ENCODE measurements around the gene CYP2F1.
"Not testable (repeated sequence)": the region's sequence is repeated elsewhere in the genome, so short reads cannot be mapped to it uniquely, and the experiment has no call there.

CYP2F1 gene

GRCh38 chr19:41127362-41127761 lies 13.1 kb downstream of the CYP2F1 start:
- not testable (repeated sequence) for FAIRE-seq

DNA sequence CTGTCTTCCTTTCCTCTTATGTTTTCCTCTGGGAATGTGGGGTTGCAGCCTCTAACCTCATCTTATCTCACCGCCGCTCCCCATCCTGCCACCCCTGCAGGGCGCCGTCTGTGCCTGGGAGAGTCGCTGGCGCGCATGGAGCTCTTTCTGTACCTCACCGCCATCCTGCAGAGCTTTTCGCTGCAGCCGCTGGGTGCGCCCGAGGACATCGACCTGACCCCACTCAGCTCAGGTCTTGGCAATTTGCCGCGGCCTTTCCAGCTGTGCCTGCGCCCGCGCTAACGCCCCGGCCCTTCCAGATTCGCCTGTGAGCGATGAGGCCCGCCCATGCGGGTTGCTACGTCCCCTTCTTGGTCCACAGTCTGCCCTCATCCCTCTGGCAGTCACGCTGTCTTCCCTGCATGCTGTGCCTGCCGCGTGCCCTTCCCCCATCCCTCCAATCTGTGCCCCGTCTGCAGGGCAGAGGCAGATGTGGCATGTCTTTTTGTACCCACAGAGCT lies 13.6 kb downstream of the CYP2F1 start:
- not testable (repeated sequence) for FAIRE-seq

DNA sequence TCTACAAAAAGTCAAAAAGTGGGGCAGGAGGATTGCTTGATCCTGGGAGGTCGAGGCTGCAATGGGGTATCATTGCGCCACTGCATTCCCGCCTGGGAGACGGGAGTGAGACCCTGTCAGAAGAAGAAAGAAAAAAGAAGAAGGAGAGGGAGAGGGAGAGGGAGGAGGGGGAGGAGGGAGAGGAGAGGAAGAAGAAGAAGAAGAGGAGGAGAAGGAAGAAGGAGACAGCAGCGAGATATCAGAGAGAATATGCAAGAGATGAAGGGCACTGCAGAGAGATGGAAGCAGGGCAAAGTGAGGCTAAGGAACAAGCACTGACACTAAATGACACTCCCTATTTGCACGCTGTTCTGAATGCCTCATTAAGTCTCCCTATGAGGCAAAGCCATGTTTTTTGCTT lies 14.5 kb downstream of the CYP2F1 start:
- no peak for FAIRE-seq

GRCh38 chr19:41131186-41131585 lies 17.0 kb downstream of the CYP2F1 start:
- no peak for FAIRE-seq

GRCh38 chr19:41133260-41133659 lies 19.0 kb downstream of the CYP2F1 start:
- no peak for FAIRE-seq

- FAIRE-seq, result no peak
Observed at GRCh38 chr19:41134616-41135015, 20.4 kb downstream of the CYP2F1 start.

DNA sequence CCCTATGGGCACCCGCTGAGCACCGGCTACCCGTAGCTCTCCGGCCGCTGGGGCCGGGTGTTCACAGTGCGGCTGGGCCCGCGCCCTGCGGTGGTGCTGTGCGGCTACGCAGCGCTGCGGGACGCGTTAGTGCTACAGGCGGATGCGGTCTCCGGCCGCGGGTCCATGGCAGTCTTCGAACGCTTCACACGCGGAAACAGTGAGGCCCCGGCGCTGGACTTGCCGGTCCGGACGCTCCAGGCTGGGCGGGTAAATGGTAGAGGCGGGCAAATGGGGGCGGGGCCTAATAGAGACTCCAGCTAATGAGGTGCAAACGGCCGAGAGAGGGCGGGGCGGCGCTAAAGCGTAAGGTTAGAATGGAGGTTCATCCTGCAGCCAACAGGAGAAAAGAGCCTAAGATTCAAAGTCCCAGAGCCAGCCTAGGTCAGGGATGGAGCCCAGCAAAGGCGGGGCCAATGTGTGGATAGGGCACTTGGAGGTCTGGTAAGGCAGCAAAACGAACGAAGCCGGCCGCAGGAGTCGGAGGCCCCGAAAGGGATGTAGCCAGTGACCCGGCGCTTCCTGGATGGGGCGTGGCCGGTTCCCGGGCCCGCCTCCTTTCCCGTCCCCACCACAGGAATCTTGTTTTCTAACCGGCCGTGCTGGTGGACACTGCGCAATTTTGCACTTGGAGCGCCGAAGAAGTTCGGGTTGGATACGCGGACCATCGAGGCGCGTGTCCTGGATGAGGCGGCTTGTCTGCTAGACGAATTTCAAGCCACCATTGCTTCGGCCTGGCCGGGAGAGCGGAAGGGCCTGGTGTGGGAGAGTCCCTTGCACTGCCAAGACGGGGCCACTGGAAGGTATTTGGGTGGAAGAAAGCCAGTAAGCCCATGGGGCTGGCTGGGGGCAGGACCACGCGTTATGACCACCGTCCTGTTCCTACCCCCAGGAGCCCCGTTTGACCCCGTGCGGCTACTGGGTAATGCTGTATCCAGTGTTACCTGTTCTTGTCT lies 21.5 kb downstream of the CYP2F1 start:
- not testable (repeated sequence) for FAIRE-seq

DNA sequence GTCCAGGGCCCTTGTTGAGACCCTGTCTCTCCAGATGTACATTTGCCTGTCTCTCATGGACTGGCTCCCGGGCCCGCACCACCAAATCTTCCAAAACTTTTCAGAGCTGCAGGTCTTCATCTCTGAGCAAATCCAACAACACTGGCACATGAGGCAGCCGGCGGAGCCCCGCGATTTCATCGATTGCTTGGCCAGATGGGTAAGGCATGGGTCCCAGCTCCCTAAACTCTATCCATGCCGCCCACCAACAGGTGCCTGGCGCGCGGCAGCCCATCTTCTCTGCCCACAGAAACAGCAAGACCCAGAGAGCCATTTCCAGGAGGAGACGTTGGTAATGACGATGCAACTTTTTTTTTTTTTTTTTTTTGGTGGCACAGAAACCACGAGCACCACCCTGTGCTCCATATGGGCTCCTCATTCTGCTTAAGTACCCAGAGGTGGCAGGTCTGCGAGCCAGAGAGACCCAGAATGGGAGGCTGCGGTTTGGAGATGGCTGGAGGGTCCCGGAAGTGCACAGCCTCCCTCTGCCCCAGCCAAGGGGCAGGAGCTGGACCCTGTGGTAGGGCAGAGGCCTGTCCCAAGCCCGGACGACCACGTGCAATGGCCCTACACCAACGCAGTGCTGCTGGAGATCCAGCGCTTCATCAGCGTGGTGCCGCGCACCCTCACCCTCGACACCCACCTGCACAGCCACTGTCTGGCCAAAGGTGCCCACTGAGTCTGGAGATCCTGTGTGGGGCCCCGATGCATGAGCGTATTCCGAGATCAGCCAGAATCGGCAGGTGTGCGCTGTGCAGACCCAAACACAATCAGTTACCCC lies 22.6 kb downstream of the CYP2F1 start:
- FAIRE-seq, result no peak

- no peak for FAIRE-seq
Observed at GRCh38 chr19:41144403-41144802, 30.2 kb downstream of the CYP2F1 start.

- no peak for FAIRE-seq
Observed at GRCh38 chr19:41149831-41150230, 35.6 kb downstream of the CYP2F1 start.

GRCh38 chr19:41150986-41151385 lies 36.8 kb downstream of the CYP2F1 start:
- FAIRE-seq, result not testable (repeated sequence)

GRCh38 chr19:41154060-41154459 lies 39.8 kb downstream of the CYP2F1 start:
- FAIRE-seq, result no peak

GRCh38 chr19:41156207-41156606 lies 42.0 kb downstream of the CYP2F1 start:
- no peak for FAIRE-seq

- no peak for FAIRE-seq
Observed at GRCh38 chr19:41159881-41160280, 45.6 kb downstream of the CYP2F1 start.

GRCh38 chr19:41161903-41162302 lies 47.7 kb downstream of the CYP2F1 start:
- FAIRE-seq, result no peak

GRCh38 chr19:41166944-41167804 lies 52.9 kb downstream of the CYP2F1 start:
- FAIRE-seq, result no peak

GRCh38 chr19:41172297-41173164 lies 58.3 kb downstream of the CYP2F1 start:
- FAIRE-seq, result no peak

DNA sequence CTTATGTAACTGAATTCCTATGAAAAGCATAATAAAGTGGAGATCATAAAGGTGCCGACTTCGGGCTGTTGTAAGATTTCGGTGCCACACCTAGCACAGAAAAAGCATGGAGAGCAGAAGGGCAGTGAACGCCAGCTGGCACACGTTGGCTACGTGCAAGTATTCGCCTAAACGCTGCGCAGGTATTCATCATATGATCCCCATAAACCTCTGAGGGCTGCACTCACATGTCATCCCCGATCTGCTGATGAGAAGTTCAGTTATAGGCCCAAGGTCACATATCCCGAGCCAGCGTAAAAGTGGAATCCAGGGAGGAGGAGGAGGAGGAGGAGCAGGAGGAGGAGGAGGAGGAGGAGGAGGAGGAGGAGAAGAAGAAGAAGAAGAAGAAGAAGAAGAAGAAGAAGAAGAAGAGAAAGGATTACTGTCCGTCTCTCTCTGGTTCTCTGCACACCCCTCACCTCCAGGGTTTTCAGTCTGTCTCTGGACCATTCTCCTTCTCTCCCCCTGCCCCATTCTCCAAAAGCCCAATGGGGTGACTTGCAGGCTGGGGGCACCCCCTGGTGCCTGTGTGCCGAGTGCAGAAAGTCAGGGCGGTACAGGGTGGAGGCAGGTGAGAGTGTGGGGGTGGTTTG lies 60.2 kb downstream of the CYP2F1 start:
- FAIRE-seq, result no peak

DNA sequence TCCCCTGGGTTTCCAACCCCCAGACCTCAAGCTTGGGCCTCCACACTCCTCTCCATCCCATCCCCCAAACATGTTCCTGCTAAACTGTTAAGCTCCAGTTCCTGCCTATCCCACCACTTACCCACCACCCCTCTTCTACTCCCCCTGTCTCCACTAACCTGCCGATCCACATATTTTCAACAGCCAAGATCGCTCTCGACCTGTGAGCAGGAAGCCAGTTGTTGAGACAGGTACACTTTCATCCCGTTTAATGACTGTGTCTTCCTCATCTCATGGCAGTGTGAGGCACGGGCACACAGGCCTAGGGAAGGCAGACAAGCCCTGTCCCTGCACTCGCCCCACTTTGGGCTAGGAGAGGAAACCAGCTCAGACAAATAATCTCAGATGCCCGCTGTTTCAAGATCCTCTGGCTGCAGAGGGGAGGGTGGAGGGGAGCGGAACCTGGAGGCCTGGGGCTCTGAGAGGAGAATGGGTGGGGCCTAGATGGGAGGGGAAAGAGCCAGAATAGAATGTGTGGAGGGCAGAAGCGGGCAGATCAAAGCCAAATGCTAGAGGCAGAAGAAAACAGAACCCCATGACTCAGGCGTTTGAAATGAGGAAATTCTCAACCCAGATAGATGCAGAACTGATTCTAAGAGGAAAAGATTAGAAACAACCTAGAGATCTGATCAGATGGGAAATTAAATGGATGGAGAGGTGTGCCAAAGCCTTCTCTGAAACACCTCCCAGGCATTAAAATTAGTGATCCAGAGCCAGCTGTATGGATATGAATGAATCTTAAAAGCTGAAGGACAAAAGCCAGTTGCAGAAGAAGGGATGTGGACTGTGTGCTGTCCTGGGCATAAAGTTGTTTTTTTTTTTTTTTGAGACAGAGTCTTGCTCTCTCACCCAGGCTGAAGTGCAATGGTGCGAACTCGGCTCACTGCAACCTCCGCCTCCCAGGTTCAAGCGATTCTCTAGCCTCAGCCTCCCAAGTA lies 61.9 kb downstream of the CYP2F1 start:
- no peak for FAIRE-seq

Measured in colon (tissue), 2 donors.